Measurements from ENCODE around the gene PTX4.

- TF ChIP-seq, protein P1, sequence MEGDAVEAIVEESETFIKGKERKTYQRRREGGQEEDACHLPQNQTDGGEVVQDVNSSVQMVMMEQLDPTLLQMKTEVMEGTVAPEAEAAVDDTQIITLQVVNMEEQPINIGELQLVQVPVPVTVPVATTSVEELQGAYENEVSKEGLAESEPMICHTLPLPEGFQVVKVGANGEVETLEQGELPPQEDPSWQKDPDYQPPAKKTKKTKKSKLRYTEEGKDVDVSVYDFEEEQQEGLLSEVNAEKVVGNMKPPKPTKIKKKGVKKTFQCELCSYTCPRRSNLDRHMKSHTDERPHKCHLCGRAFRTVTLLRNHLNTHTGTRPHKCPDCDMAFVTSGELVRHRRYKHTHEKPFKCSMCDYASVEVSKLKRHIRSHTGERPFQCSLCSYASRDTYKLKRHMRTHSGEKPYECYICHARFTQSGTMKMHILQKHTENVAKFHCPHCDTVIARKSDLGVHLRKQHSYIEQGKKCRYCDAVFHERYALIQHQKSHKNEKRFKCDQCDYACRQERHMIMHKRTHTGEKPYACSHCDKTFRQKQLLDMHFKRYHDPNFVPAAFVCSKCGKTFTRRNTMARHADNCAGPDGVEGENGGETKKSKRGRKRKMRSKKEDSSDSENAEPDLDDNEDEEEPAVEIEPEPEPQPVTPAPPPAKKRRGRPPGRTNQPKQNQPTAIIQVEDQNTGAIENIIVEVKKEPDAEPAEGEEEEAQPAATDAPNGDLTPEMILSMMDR (IDR thresholded peaks at IDR 0.05), result no peak
- no peak for TF ChIP-seq POLR2AphosphoS5 (IDR thresholded peaks at IDR 0.05)
- no peak for TF ChIP-seq POLR2A (IDR thresholded peaks at IDR 0.05)
Observed at GRCh38 chr16:1510272-1510671, 21.5 kb upstream of the PTX4 start.
